Measurements from ENCODE around the gene ERN2.

Gene ERN2

GRCh38 chr16:23711785-23712184, 1.2 kb downstream of the ERN2 start:
- H3K4me3 ChIP-seq (ENCODE audit: low read depth, low read length): no peak overlapping the region
- no peak for TF ChIP-seq CTCF (IDR thresholded peaks at IDR 0.05; ENCODE audit: borderline replicate concordance, insufficient read depth, low read depth, low read length)

- H3K4me3 ChIP-seq (ENCODE audit: low read depth, low read length): no peak overlapping the region
- no peak for TF ChIP-seq CTCF (IDR thresholded peaks at IDR 0.05; ENCODE audit: borderline replicate concordance, insufficient read depth, low read depth, low read length)
These were observed 2.5 kb downstream of the ERN2 start for GRCh38 chr16:23710504-23710903.

GRCh38 chr16:23710008-23710407, 3.0 kb downstream of the ERN2 start:
- no peak overlapping the region for H3K4me3 ChIP-seq (ENCODE audit: low read depth, low read length)
- no peak for TF ChIP-seq CTCF (IDR thresholded peaks at IDR 0.05; ENCODE audit: borderline replicate concordance, insufficient read depth, low read depth, low read length)

- H3K4me3 ChIP-seq (ENCODE audit: low read depth, low read length): no peak overlapping the region
- TF ChIP-seq CTCF (IDR thresholded peaks at IDR 0.05; ENCODE audit: borderline replicate concordance, insufficient read depth, low read depth, low read length): no peak
These were observed 3.5 kb downstream of the ERN2 start for GRCh38 chr16:23709536-23709935.

GRCh38 chr16:23706439-23706838, 6.6 kb downstream of the ERN2 start:
- TF ChIP-seq CTCF (IDR thresholded peaks at IDR 0.05; ENCODE audit: borderline replicate concordance, insufficient read depth, low read depth, low read length): no peak
- H3K4me3 ChIP-seq (ENCODE audit: low read depth, low read length): no peak overlapping the region

- TF ChIP-seq CTCF (IDR thresholded peaks at IDR 0.05; ENCODE audit: borderline replicate concordance, insufficient read depth, low read depth, low read length): no peak
- no peak overlapping the region for H3K4me3 ChIP-seq (ENCODE audit: low read depth, low read length)
These were observed 7.5 kb downstream of the ERN2 start for GRCh38 chr16:23705517-23705902.

GRCh38 chr16:23704772-23705516, 8.1 kb downstream of the ERN2 start:
- no peak for TF ChIP-seq CTCF (IDR thresholded peaks at IDR 0.05; ENCODE audit: borderline replicate concordance, insufficient read depth, low read depth, low read length)

More at GRCh38 chr16:23704772-23705516, 8.1 kb downstream of the ERN2 start:
- no peak overlapping the region for H3K4me3 ChIP-seq (ENCODE audit: low read depth, low read length)
